MCF 10A (cell line): ENCODE measurements around the gene TEX261. TPM values are rescaled to one million over a fixed set of nuclear protein-coding genes. Genes with fewer than 3 reads are reported as not detected.

ENCODE experiments used
- BruUV-seq: library from RNA; stranded (reverse); fragments of 400-500 nt; replicated peaks from 2 replicates; lab custom pipeline; 2021; lab: Mats Ljungman, UMichigan
- CTCF ChIA-PET: fragments of 300-600 bp; sonication (Branson Sonifier 250); formaldehyde crosslinking; extraction: SDS; loops from one replicate; lab custom pipeline; 2021; ENCODE audit warnings: antibody characterized with exemption, inconsistent platforms; lab: Yijun Ruan, JAX
- POLR2A ChIA-PET: fragments of 300-600, 350-650 bp; sonication (Branson Sonifier 250); formaldehyde crosslinking; extraction: SDS; loops from one replicate; lab custom pipeline; 2020; ENCODE audit warnings: antibody characterized with exemption, inconsistent platforms; lab: Yijun Ruan, JAX
- DNase-seq: peaks from one replicate; pipeline ENCODE4 v3.0.0-alpha.2; 2018; ENCODE audit not compliant: unreplicated experiment
- H3K27ac Mint-ChIP-seq: one replicate; pipeline ENCODE4 v1.8.0; 2022; ENCODE audit warnings: mild to moderate bottlenecking, low read depth, mixed read lengths; ENCODE audit not compliant: unreplicated experiment
- H3K27me3 Mint-ChIP-seq: one replicate; pipeline ENCODE4 v1.8.0; 2022; ENCODE audit warnings: mixed read lengths; ENCODE audit not compliant: insufficient read depth, unreplicated experiment
- H3K36me3 Mint-ChIP-seq: one replicate; pipeline ENCODE4 v1.8.0; 2022; ENCODE audit warnings: mild to moderate bottlenecking, moderate library complexity, mixed read lengths; ENCODE audit not compliant: insufficient read depth, unreplicated experiment
- H3K4me1 Mint-ChIP-seq: one replicate; pipeline ENCODE4 v1.8.0; 2022; ENCODE audit warnings: mixed read lengths; ENCODE audit not compliant: insufficient read depth, unreplicated experiment
- H3K4me3 Mint-ChIP-seq: one replicate; pipeline ENCODE4 v1.8.0; 2022; ENCODE audit warnings: mild to moderate bottlenecking, moderate library complexity, mixed read lengths; ENCODE audit not compliant: unreplicated experiment
- H3K9me3 Mint-ChIP-seq: one replicate; pipeline ENCODE4 v1.8.0; 2022; ENCODE audit warnings: mixed read lengths; ENCODE audit not compliant: unreplicated experiment
- intact Hi-C: fragments of 100-400 bp; cut with micrococcal nuclease; formaldehyde crosslinking; loops from 2 replicates; pipeline ENCODE4 v1.14.1; 2022
- total RNA-seq: library from RNA; stranded (reverse); gene quantifications from 2 replicates; pipeline ENCODE4 v1.2.3, GENCODE V29; 2022
- TF ChIP-seq, protein P1 (sequence below): fragments of 200-600 bp; IDR thresholded peaks from one replicate; pipeline ENCODE4 v1.8.0; 2022; ENCODE audit warnings: antibody characterized with exemption, mild to moderate bottlenecking; ENCODE audit not compliant: unreplicated experiment

Gene TEX261
- total RNA-seq, 1 experiment from 2014 or later = 63.2 TPM

DNA sequence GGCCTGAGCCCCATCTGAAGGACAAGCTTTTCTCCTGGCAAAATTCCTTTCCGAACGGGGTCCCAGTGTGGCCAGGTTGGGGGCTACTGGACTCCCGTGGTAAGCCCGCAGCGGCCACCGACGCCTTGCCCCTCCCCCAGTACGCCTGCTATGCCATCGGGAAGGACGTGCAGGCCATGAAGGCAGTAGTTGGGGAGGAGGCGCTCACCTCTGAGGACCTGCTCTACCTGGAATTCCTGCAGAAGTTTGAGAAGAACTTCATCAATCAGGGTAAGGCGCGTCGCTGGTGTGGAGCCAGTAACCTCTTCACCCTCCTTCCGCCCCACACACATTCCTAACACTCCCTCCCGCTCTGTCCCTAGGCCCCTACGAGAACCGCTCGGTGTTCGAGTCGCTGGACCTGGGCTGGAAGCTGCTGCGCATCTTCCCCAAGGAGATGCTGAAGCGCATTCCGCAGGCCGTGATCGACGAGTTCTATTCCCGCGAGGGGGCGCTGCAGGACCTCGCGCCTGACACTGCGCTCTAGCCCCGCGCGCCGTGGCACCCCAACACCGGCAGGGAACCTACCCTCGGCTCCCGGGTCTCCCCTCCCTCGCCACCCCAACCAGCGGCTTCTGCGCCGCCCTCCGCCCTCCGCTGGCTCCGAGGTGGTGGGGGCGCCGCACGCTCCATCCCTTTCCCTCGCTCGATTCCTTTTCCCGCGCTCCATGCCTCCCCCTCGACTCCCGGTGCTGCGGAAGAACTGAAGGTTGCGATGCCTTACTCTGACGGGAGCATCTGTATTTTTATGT, 29.9 kb downstream of the TEX261 start:
- TF ChIP-seq, protein P1, sequence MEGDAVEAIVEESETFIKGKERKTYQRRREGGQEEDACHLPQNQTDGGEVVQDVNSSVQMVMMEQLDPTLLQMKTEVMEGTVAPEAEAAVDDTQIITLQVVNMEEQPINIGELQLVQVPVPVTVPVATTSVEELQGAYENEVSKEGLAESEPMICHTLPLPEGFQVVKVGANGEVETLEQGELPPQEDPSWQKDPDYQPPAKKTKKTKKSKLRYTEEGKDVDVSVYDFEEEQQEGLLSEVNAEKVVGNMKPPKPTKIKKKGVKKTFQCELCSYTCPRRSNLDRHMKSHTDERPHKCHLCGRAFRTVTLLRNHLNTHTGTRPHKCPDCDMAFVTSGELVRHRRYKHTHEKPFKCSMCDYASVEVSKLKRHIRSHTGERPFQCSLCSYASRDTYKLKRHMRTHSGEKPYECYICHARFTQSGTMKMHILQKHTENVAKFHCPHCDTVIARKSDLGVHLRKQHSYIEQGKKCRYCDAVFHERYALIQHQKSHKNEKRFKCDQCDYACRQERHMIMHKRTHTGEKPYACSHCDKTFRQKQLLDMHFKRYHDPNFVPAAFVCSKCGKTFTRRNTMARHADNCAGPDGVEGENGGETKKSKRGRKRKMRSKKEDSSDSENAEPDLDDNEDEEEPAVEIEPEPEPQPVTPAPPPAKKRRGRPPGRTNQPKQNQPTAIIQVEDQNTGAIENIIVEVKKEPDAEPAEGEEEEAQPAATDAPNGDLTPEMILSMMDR = peak; percentile 57
- BruUV-seq = no TSS peak
- H3K9me3 Mint-ChIP-seq = no peaks in the 10 kb centered on the region
- peak overlapping the region; percentile 63 for H3K4me3 Mint-ChIP-seq
- peaks cover 44% of the 10 kb centered on the region for H3K27me3 Mint-ChIP-seq
- peak; percentile 43 for DNase-seq
- no peak overlapping the region for H3K27ac Mint-ChIP-seq
- ChIA-PET CTCF (interaction anchor here (0.7 to 2.9 kb wide), 14 partner anchors 9 to 672 kb away, joined by 3 to 13 read pairs (median 3); partner anchors contain the start of gene ANKRD53), POLR2A (interaction anchor here (1.7 kb wide), 1 partner anchor 13 kb away, joined by 4 read pairs; the partner anchor contains the start of gene ANKRD53)
- no peaks in the 10 kb centered on the region for H3K36me3 Mint-ChIP-seq
- intact Hi-C loops = no loop called here
- H3K4me1 Mint-ChIP-seq = no peaks in the 10 kb centered on the region

DNA sequence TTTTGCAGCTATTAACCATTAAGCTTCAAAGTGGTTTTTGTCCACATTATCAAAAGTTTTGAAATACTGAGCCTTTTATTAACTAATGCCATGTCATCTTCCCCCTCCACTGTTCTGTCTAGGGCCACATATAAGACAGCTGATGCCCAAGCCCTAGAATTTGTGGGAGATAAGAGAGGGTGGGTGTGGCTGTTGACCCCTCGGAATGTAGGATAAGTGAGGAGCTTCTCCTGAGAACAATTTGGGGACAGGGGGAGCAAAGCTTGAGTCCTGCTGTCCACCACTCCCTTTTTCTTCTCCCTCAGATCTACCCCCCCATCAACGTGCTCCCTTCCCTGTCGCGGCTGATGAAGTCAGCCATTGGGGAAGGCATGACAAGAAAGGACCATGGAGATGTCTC, 30.5 kb downstream of the TEX261 start:
- POLR2A ChIA-PET = interaction anchor here (1.7 kb wide), 1 partner anchor 14 kb away, joined by 4 read pairs; the partner anchor contains the start of gene ANKRD53
- no peak for DNase-seq
- Mint-ChIP-seq H3K27ac (no peak overlapping the region), H3K4me3 (no peak overlapping the region), H3K9me3 (no peaks in the 10 kb centered on the region), H3K36me3 (no peaks in the 10 kb centered on the region), H3K4me1 (no peaks in the 10 kb centered on the region), H3K27me3 (peaks cover 37% of the 10 kb centered on the region)
- TF ChIP-seq, protein P1 = no peak
- BruUV-seq = no TSS peak
- intact Hi-C loops = no loop called here
- CTCF ChIA-PET = interaction anchor here (0.6 to 1.8 kb wide), 10 partner anchors 10 to 661 kb away, joined by 3 to 9 read pairs (median 3); partner anchors contain the start of gene ANKRD53

DNA sequence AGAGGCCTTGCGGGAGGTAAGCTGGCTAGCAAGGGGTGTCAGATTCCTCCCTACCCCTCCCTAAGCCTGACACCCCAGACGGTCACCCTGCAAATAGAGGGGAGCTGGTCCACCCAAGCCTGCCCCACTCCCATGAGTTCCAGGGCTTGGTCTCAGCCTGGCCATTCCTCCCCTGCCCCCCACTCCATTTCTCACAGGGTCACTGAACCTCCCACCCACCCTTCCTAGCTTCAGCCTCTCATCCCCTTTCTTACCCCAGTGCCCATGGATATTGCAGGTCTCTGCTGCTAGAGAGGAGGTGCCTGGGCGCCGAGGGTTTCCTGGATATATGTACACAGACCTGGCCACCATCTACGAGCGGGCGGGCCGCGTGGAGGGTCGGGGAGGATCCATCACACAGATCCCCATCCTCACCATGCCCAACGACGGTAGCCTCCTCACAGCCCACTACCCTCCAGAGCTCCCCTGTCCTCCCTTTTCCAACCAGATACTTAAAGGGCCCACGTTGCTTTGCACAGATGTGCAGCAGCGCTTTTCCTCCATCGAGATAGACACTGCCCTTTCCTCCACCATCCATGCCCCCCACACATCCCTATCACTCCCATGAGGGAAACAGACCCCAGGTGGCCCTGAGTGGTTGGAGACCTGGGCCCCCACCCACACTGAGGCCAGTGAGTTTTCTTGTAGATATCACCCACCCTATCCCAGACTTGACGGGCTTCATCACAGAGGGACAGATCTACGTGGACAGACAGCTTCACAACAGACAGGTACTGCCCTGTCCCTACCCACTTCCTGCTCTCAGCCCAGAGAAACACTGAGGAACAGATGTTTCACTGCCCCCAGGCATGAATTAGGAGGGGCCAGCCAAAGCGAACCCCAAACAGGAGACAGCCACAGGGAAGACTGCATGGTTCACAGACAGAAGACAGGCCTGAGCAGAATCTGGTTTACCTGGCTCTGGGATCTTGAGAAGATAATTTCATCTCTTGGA, 31.5 kb downstream of the TEX261 start:
- no peak for DNase-seq
- TF ChIP-seq, protein P1 = no peak
- Mint-ChIP-seq H3K4me3 (no peak overlapping the region), H3K27ac (no peak overlapping the region), H3K36me3 (no peaks in the 10 kb centered on the region), H3K9me3 (no peaks in the 10 kb centered on the region), H3K4me1 (no peaks in the 10 kb centered on the region), H3K27me3 (peaks cover 33% of the 10 kb centered on the region)
- ChIA-PET POLR2A (no interaction called here), CTCF (interaction anchor here (0.6 to 1.6 kb wide), 7 partner anchors 9 to 660 kb away, joined by 3 to 6 read pairs (median 3); partner anchors contain the start of gene ANKRD53)
- no TSS peak for BruUV-seq
- intact Hi-C loops = no loop called here
